Liver (tissue), 9 donors: Measurements from ENCODE around the gene PLAAT4. TPM values are rescaled to one million over a fixed set of nuclear protein-coding genes. Genes with fewer than 3 reads are reported as not detected.

Experiments used
- DNase-seq: peaks from one replicate; pipeline ENCODE4 v3.0.0-alpha.2; 2017; ENCODE audit warnings: low spot score
- H3K27ac ChIP-seq, 2 donors: one replicate each; pipeline ENCODE4 v1.7.0; 2013; ENCODE audit warnings: inconsistent platforms in 2 of 2, low read length in 2 of 2, control low read depth in 1 of 2, low read depth in 1 of 2, mild to moderate bottlenecking in 1 of 2
- H3K27me3 ChIP-seq, 4 donors: one replicate each; pipeline versions ENCODE4 v1.6.1 to v1.7.0; 2013; ENCODE audit warnings: low read length in 3 of 4, inconsistent platforms in 1 of 4, mild to moderate bottlenecking in 1 of 4, moderate library complexity in 1 of 4; ENCODE audit not compliant: control insufficient read depth in 4 of 4, insufficient read depth in 4 of 4
- H3K36me3 ChIP-seq, 4 donors: one replicate each; pipeline versions ENCODE4 v1.6.1 to v1.7.0; 2013; ENCODE audit warnings: low read length in 3 of 4, mild to moderate bottlenecking in 3 of 4, low read depth in 1 of 4, moderate library complexity in 1 of 4; ENCODE audit not compliant: control insufficient read depth in 4 of 4, insufficient read depth in 3 of 4
- H3K4me1 ChIP-seq, 4 donors: one replicate each; pipeline versions ENCODE4 v1.6.1 to v1.7.0; 2013; ENCODE audit warnings: low read length in 3 of 4, mild to moderate bottlenecking in 3 of 4, moderate library complexity in 1 of 4; ENCODE audit not compliant: control insufficient read depth in 4 of 4, insufficient read depth in 4 of 4
- H3K4me3 ChIP-seq, 3 donors: one replicate each; pipeline versions ENCODE4 v1.6.1 to v1.7.0; 2013; ENCODE audit warnings: low read length in 3 of 3, control low read depth in 1 of 3, low read depth in 1 of 3, mild to moderate bottlenecking in 1 of 3
- H3K9ac ChIP-seq, 2 donors: one replicate each; pipeline ENCODE4 v1.7.0; 2013; ENCODE audit warnings: low read length in 2 of 2, mild to moderate bottlenecking in 2 of 2, moderate library complexity in 2 of 2, control low read depth in 1 of 2, low read depth in 1 of 2
- H3K9me3 ChIP-seq, 4 donors: one replicate each; pipeline versions ENCODE4 v1.6.1 to v1.7.0; 2013; ENCODE audit warnings: low read length in 3 of 4; ENCODE audit not compliant: control insufficient read depth in 4 of 4
- EGR1 ChIP-seq, 2 donors: IDR thresholded peaks; 2 replicates each; pipeline ENCODE4 v1.6.1; 2016 to 2018; ENCODE audit warnings: antibody characterized with exemption in 2 of 2, low read depth in 2 of 2
- FOXA1 ChIP-seq: IDR thresholded peaks from 2 replicates; pipeline ENCODE4 v1.6.1; 2016; ENCODE audit warnings: antibody characterized with exemption
- FOXA2 ChIP-seq: IDR thresholded peaks from 2 replicates; pipeline ENCODE4 v1.6.1; 2016; ENCODE audit warnings: antibody characterized with exemption
- GABPA ChIP-seq, 2 donors: IDR thresholded peaks in 1 of 2; conservative IDR thresholded peaks in 1 of 2; 2 replicates each; pipeline ENCODE4 v1.6.1; 2016; ENCODE audit warnings: antibody characterized with exemption in 2 of 2, mild to moderate bottlenecking in 1 of 2, moderate library complexity in 1 of 2
- HNF4A ChIP-seq, 2 donors: conservative IDR thresholded peaks; 2 replicates each; pipeline ENCODE4 v1.6.1; 2016; ENCODE audit warnings: antibody characterized with exemption in 2 of 2, mild to moderate bottlenecking in 2 of 2
- HNF4G ChIP-seq: IDR thresholded peaks from 2 replicates; pipeline ENCODE4 v1.6.1; 2016; ENCODE audit warnings: antibody characterized with exemption
- JUND ChIP-seq, 2 donors: IDR thresholded peaks; 2 replicates each; pipeline ENCODE4 v1.6.1; 2016; ENCODE audit warnings: antibody characterized with exemption in 2 of 2
- NR2F2 ChIP-seq: IDR thresholded peaks from 2 replicates; pipeline ENCODE4 v1.6.1; 2016; ENCODE audit warnings: antibody characterized with exemption
- RAD21 ChIP-seq, 2 donors: IDR thresholded peaks; 2 replicates each; pipeline ENCODE4 v1.6.1; 2016; ENCODE audit warnings: antibody characterized with exemption in 2 of 2, mild to moderate bottlenecking in 2 of 2
- RXRA ChIP-seq, 2 donors: IDR thresholded peaks; 2 replicates each; pipeline ENCODE4 v1.6.1; 2017 to 2018; ENCODE audit warnings: antibody characterized with exemption in 2 of 2, mild to moderate bottlenecking in 1 of 2
- SP1 ChIP-seq: IDR thresholded peaks from 2 replicates; pipeline ENCODE4 v1.6.1; 2018; ENCODE audit warnings: antibody characterized with exemption, mild to moderate bottlenecking
- TAF1 ChIP-seq: conservative IDR thresholded peaks from 2 replicates; pipeline ENCODE4 v1.6.1; 2016; ENCODE audit warnings: antibody characterized with exemption, mild to moderate bottlenecking
- YY1 ChIP-seq: IDR thresholded peaks from 2 replicates; pipeline ENCODE4 v1.6.1; 2016; ENCODE audit warnings: antibody characterized with exemption, mild to moderate bottlenecking
- WGBS: extraction: QIAGEN DNeasy Blood & Tissue Kit; methylation state at CpG from one replicate; pipeline ENCODE4 v1.1.7; 2013; 5-methylcytosine and 5-hydroxymethylcytosine counted together
- polyA plus RNA-seq, 2 donors: library from polyadenylated mRNA; stranded (reverse) in 1 of 2; unstranded in 1 of 2; fragments of 200-250 nt in 1 of 2; fragments of >200 nt in 1 of 2; fragmentation: Nextera tagmentation in 1 of 2; extraction: Ambion mirVana in 1 of 2; gene quantifications; one replicate each; pipeline versions ENCODE4 v1.2.1 to v1.2.3, GENCODE V29; 2013 to 2015
- total RNA-seq, 2 donors: library from RNA; depleted of rRNA; stranded (reverse); fragments of >200 nt; gene quantifications; one replicate each; pipeline ENCODE4 v1.2.3, GENCODE V29; 2014
- TF ChIP-seq, protein P1 (sequence below): IDR thresholded peaks from 2 replicates; pipeline ENCODE4 v1.6.1; 2016; ENCODE audit warnings: antibody characterized with exemption
- TF ChIP-seq, protein P2 (sequence below): fragments of 150-350 bp; IDR thresholded peaks from 2 replicates; pipeline ENCODE4 v1.5.1; 2017; ENCODE audit warnings: improper control_type of control experiment, low read depth, low read length; ENCODE audit not compliant: missing input control
- TF ChIP-seq, protein P3 (sequence below): IDR thresholded peaks from 2 replicates; pipeline ENCODE4 v1.6.1; 2016; ENCODE audit warnings: antibody characterized with exemption
- TF ChIP-seq, protein P4 (sequence below): IDR thresholded peaks from 2 replicates; pipeline ENCODE4 v1.6.1; 2016; ENCODE audit warnings: antibody characterized with exemption
- TF ChIP-seq, protein P5 (sequence below): IDR thresholded peaks from 2 replicates; pipeline ENCODE4 v1.6.1; 2016; ENCODE audit warnings: antibody characterized with exemption, mild to moderate bottlenecking
- donor health status: healthy.
- donor health status: healthy.
- donor health status: healthy.
- donor health status: healthy.
- donor health status: healthy.

The PLAAT4 gene
- total and polyA plus RNA-seq, 4 donors = 4.4 to 86.4 (median 44.8) TPM

DNA sequence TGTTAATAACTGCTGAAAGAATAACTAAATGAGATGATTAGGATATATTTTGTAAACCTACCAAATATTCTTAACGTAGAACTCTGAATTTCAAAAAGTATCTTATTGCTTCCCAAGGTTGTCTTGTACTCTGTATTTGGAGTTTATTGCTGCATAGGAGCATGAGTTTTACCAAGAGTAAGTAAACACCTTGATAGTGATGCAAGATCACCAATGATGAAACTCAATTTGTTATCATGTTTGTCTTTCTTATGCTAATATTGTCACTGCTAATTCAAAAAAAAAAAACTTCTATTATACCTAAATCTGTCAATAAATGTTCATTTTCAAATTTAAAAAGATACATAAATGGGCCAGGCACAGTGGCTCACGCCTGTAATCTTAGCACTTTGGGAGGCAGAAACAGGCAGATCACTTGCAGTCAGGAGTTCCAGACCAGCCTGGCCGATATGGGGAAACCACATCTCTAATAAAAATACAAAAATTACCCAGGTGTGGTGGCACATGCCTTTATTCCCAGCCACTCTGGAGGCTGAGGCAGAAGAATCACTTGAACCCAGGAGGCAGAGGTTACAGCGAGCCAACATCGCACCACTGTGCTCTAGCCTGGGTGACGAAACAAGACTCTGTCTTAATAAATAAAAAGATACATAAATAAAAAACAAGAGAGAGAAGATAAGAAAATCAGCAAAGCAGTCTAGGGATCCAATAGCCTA lies 50.0 kb downstream of the PLAAT4 start:
- no peak overlapping the region for H3K4me3 ChIP-seq
- H3K27ac ChIP-seq = peak overlapping the region in 1 of 2 donors; percentile 53
- DNase-seq = no peak
- no peak overlapping the region for H3K9ac ChIP-seq
- WGBS = 37% methylated on average over 6 of the region's 6 CpGs
- H3K9me3 ChIP-seq = no peaks in the 10 kb centered on the region
- TF ChIP-seq SP1 (peak; percentile 10), RXRA (IDR thresholded peaks at IDR 0.05) (peak in 1 of 2 donors; percentile 75), JUND (IDR thresholded peaks at IDR 0.05) (peak in 1 of 2 donors; percentile 34), HNF4G (no peak), RAD21 (IDR thresholded peaks at IDR 0.05) (peak in 1 of 2 donors; percentile 34), GABPA (IDR thresholded peaks at IDR 0.05 in 1 of 2, conservative IDR thresholded peaks at IDR 0.05 in 1 of 2) (no peak), NR2F2 (no peak), FOXA2 (peak; percentile 97), YY1 (peak; percentile 15), EGR1 (IDR thresholded peaks at IDR 0.05; ENCODE audit: low read depth in 2 of 2) (no peak), HNF4A (conservative IDR thresholded peaks at IDR 0.05) (peak; percentile 63 to 75), FOXA1 (peak; percentile 94), TAF1 (no peak)
- TF ChIP-seq, protein P1, sequence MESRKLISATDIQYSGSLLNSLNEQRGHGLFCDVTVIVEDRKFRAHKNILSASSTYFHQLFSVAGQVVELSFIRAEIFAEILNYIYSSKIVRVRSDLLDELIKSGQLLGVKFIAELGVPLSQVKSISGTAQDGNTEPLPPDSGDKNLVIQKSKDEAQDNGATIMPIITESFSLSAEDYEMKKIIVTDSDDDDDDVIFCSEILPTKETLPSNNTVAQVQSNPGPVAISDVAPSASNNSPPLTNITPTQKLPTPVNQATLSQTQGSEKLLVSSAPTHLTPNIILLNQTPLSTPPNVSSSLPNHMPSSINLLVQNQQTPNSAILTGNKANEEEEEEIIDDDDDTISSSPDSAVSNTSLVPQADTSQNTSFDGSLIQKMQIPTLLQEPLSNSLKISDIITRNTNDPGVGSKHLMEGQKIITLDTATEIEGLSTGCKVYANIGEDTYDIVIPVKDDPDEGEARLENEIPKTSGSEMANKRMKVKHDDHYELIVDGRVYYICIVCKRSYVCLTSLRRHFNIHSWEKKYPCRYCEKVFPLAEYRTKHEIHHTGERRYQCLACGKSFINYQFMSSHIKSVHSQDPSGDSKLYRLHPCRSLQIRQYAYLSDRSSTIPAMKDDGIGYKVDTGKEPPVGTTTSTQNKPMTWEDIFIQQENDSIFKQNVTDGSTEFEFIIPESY = peak; percentile 36
- TF ChIP-seq, protein P2, sequence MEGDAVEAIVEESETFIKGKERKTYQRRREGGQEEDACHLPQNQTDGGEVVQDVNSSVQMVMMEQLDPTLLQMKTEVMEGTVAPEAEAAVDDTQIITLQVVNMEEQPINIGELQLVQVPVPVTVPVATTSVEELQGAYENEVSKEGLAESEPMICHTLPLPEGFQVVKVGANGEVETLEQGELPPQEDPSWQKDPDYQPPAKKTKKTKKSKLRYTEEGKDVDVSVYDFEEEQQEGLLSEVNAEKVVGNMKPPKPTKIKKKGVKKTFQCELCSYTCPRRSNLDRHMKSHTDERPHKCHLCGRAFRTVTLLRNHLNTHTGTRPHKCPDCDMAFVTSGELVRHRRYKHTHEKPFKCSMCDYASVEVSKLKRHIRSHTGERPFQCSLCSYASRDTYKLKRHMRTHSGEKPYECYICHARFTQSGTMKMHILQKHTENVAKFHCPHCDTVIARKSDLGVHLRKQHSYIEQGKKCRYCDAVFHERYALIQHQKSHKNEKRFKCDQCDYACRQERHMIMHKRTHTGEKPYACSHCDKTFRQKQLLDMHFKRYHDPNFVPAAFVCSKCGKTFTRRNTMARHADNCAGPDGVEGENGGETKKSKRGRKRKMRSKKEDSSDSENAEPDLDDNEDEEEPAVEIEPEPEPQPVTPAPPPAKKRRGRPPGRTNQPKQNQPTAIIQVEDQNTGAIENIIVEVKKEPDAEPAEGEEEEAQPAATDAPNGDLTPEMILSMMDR = no peak
- TF ChIP-seq, protein P3, sequence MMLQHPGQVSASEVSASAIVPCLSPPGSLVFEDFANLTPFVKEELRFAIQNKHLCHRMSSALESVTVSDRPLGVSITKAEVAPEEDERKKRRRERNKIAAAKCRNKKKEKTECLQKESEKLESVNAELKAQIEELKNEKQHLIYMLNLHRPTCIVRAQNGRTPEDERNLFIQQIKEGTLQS = peak; percentile 96
- TF ChIP-seq, protein P4, sequence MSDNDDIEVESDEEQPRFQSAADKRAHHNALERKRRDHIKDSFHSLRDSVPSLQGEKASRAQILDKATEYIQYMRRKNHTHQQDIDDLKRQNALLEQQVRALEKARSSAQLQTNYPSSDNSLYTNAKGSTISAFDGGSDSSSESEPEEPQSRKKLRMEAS = peak; percentile 55
- TF ChIP-seq, protein P5, sequence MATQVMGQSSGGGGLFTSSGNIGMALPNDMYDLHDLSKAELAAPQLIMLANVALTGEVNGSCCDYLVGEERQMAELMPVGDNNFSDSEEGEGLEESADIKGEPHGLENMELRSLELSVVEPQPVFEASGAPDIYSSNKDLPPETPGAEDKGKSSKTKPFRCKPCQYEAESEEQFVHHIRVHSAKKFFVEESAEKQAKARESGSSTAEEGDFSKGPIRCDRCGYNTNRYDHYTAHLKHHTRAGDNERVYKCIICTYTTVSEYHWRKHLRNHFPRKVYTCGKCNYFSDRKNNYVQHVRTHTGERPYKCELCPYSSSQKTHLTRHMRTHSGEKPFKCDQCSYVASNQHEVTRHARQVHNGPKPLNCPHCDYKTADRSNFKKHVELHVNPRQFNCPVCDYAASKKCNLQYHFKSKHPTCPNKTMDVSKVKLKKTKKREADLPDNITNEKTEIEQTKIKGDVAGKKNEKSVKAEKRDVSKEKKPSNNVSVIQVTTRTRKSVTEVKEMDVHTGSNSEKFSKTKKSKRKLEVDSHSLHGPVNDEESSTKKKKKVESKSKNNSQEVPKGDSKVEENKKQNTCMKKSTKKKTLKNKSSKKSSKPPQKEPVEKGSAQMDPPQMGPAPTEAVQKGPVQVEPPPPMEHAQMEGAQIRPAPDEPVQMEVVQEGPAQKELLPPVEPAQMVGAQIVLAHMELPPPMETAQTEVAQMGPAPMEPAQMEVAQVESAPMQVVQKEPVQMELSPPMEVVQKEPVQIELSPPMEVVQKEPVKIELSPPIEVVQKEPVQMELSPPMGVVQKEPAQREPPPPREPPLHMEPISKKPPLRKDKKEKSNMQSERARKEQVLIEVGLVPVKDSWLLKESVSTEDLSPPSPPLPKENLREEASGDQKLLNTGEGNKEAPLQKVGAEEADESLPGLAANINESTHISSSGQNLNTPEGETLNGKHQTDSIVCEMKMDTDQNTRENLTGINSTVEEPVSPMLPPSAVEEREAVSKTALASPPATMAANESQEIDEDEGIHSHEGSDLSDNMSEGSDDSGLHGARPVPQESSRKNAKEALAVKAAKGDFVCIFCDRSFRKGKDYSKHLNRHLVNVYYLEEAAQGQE = no peak
- peaks cover 6 to 28% (median 25%) of the 10 kb centered on the region in 4 donors for H3K36me3 ChIP-seq
- H3K27me3 ChIP-seq = no peaks in the 10 kb centered on the region
- peaks cover 6 to 17% (median 10%) of the 10 kb centered on the region in 4 donors for H3K4me1 ChIP-seq
